Uterus (tissue), 2 donors: ENCODE data around the gene TMEM164.
"Not testable (repeated sequence)": the region's sequence is repeated elsewhere in the genome, so short reads cannot be mapped to it uniquely, and the experiment has no call there.

Experiments
- POLR2A ChIP-seq, 2 donors: fragments of 450-650 bp; IDR thresholded peaks; one replicate each; pipeline ENCODE4 v1.6.1; 2016; ENCODE audit warnings: antibody characterized with exemption in 2 of 2, mild to moderate bottlenecking in 1 of 2, moderate library complexity in 1 of 2
- TF ChIP-seq, protein P1 (sequence below), 4 experiments: fragments of 200-600 bp in 2 of 4; fragments of 450-650 bp in 2 of 4; sonication (generic) in 2 of 4; IDR thresholded peaks; one replicate each; pipeline ENCODE4 v1.5.1; 2016 to 2019; ENCODE audit warnings: antibody characterized with exemption in 4 of 4, mild to moderate bottlenecking in 2 of 4, moderate library complexity in 1 of 4

- TF ChIP-seq, protein P1, sequence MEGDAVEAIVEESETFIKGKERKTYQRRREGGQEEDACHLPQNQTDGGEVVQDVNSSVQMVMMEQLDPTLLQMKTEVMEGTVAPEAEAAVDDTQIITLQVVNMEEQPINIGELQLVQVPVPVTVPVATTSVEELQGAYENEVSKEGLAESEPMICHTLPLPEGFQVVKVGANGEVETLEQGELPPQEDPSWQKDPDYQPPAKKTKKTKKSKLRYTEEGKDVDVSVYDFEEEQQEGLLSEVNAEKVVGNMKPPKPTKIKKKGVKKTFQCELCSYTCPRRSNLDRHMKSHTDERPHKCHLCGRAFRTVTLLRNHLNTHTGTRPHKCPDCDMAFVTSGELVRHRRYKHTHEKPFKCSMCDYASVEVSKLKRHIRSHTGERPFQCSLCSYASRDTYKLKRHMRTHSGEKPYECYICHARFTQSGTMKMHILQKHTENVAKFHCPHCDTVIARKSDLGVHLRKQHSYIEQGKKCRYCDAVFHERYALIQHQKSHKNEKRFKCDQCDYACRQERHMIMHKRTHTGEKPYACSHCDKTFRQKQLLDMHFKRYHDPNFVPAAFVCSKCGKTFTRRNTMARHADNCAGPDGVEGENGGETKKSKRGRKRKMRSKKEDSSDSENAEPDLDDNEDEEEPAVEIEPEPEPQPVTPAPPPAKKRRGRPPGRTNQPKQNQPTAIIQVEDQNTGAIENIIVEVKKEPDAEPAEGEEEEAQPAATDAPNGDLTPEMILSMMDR (IDR thresholded peaks at IDR 0.05) = not testable (repeated sequence)
- not testable (repeated sequence) for TF ChIP-seq POLR2A (IDR thresholded peaks at IDR 0.05)
These were observed 17.7 kb upstream of the TMEM164 start for GRCh38 chrX:109985210-109985609.
